ENCODE results near the gene CAPN10.

GRCh38 chr2:240601831-240602160, 15.3 kb downstream of the CAPN10 start:
- TF ChIP-seq CTCF (optimal IDR thresholded peaks at IDR 0.05 in 1 of 3, IDR thresholded peaks at IDR 0.05 in 1 of 3, conservative IDR thresholded peaks at IDR 0.05 in 1 of 3; ENCODE audit: extremely low read depth in 1 of 3, insufficient read depth in 2 of 3, low read length in 3 of 3) (no peak), EZH2 (IDR thresholded peaks at IDR 0.05; ENCODE audit: low read length) (no peak)

Data from keratinocyte (primary cell).